ENCODE measurements around the gene DVL1.
A peak's percentile ranks its signal among the peaks of the same experiment; 100 is the strongest.
"Not testable (repeated sequence)": the region's sequence is repeated elsewhere in the genome, so short reads cannot be mapped to it uniquely, and the experiment has no call there.

The DVL1 gene

GRCh38 chr1:1318777-1319645 is 30.2 kb downstream of the DVL1 start:
- no peak overlapping the region for H3K4me3 ChIP-seq (ENCODE audit: low read length)
- no peak for TF ChIP-seq CTCF (conservative IDR thresholded peaks at IDR 0.05; ENCODE audit: low read length)
- DNase-seq (ENCODE audit: low read depth): no peak

- TF ChIP-seq CTCF (conservative IDR thresholded peaks at IDR 0.05; ENCODE audit: low read length): no peak
- no peak overlapping the region for H3K4me3 ChIP-seq (ENCODE audit: low read length)
- DNase-seq (ENCODE audit: low read depth): peak; percentile 95
Measured at GRCh38 chr1:1318131-1318652, 31.0 kb downstream of the DVL1 start.

GRCh38 chr1:1317420-1317819 is 31.8 kb downstream of the DVL1 start:
- no peak overlapping the region for H3K4me3 ChIP-seq (ENCODE audit: low read length)
- DNase-seq (ENCODE audit: low read depth): no peak
- no peak for TF ChIP-seq CTCF (conservative IDR thresholded peaks at IDR 0.05; ENCODE audit: low read length)

GRCh38 chr1:1316199-1316598 is 33.0 kb downstream of the DVL1 start:
- not testable (repeated sequence) for DNase-seq (ENCODE audit: low read depth); H3K4me3 ChIP-seq (ENCODE audit: low read length)

GRCh38 chr1:1315435-1315954 is 33.7 kb downstream of the DVL1 start:
- no peak overlapping the region for H3K4me3 ChIP-seq (ENCODE audit: low read length)
- DNase-seq (ENCODE audit: low read depth): no peak

GRCh38 chr1:1314678-1315335 is 34.4 kb downstream of the DVL1 start:
- no peak overlapping the region for H3K4me3 ChIP-seq (ENCODE audit: low read length)
- DNase-seq (ENCODE audit: low read depth): no peak
- no peak for TF ChIP-seq CTCF (conservative IDR thresholded peaks at IDR 0.05; ENCODE audit: low read length)

More at GRCh38 chr1:1315435-1315954, 33.7 kb downstream of the DVL1 start:
- no peak for TF ChIP-seq CTCF (conservative IDR thresholded peaks at IDR 0.05; ENCODE audit: low read length)

GRCh38 chr1:1314237-1314586 is 35.0 kb downstream of the DVL1 start:
- no peak for DNase-seq (ENCODE audit: low read depth)
- H3K4me3 ChIP-seq (ENCODE audit: low read length): no peak overlapping the region
- TF ChIP-seq CTCF (conservative IDR thresholded peaks at IDR 0.05; ENCODE audit: low read length): no peak

Data from AG10803 (cell line).